ENCODE measurements around the gene WTAP.

Gene WTAP

GRCh38 chr6:159804504-159804903 lies 77.2 kb downstream of the WTAP start:
- Histone ChIP-seq H3K4me1 (peaks cover 18% of the 10 kb centered on the region), H3K9me3 (no peaks in the 10 kb centered on the region), H3K27me3 (ENCODE audit: low read depth) (no peaks in the 10 kb centered on the region), H3K36me3 (replicated peaks) (peaks cover under 1% of the 10 kb centered on the region), H3K4me3 (no peak overlapping the region)
- no peak for DNase-seq (ENCODE audit: low spot score in 2 of 2)
- in situ Hi-C loops (cut with MboI; ENCODE audit: low sequenced_read_pairs): no loop called here

DNA sequence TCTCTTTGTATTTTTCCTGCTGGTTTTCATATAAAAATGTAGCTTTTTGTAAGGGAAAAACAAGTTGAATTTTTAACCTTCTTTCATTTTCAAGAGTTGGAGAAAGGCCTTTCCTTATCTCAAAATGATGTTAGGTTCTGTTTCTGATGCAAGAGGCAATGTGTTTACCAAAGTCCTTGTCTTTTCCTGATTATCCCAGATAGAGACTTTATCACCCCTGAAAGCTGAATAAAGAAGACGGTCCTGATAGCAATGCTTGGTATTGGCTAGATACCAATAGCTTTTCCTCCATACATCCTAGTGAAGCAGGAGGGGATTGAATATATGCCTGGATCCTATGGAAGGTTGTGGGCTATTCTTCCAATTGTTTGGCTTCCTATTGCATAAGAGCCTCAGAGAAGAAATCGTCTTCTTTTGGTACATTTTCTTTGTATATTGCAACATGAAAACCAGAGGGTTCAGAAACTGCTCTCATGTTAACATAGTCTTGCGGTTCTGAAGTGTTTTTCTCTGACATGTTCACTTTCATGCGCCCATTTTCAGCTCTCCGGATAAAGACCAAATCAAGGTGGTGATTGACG lies 78.2 kb downstream of the WTAP start:
- in situ Hi-C loops (cut with MboI; ENCODE audit: low sequenced_read_pairs): no loop called here
- Histone ChIP-seq H3K27me3 (ENCODE audit: low read depth) (no peaks in the 10 kb centered on the region), H3K36me3 (replicated peaks) (no peaks in the 10 kb centered on the region), H3K4me1 (peaks cover 18% of the 10 kb centered on the region), H3K4me3 (no peak overlapping the region), H3K9me3 (no peaks in the 10 kb centered on the region)
- no peak for DNase-seq (ENCODE audit: low spot score in 2 of 2)
